Measurements from ENCODE around the gene CTNNA3.
"Not testable (repeated sequence)": the region's sequence is repeated elsewhere in the genome, so short reads cannot be mapped to it uniquely, and the experiment has no call there.

CTNNA3 gene

GRCh38 chr10:67602268-67602950 lies 93.6 kb downstream of the CTNNA3 start:
- DNase-seq (ENCODE audit: low read depth in 2 of 2): no peak

GRCh38 chr10:67599597-67599996 lies 96.4 kb downstream of the CTNNA3 start:
- no peak for DNase-seq (ENCODE audit: low read depth in 2 of 2)

GRCh38 chr10:67596641-67597040 lies 99.4 kb downstream of the CTNNA3 start:
- DNase-seq (ENCODE audit: low read depth in 2 of 2): no peak

- DNase-seq (ENCODE audit: low read depth in 2 of 2): no peak
Measured at GRCh38 chr10:67587771-67588170, 108.2 kb downstream of the CTNNA3 start.

GRCh38 chr10:67575532-67575931 lies 120.5 kb downstream of the CTNNA3 start:
- no peak for DNase-seq (ENCODE audit: low read depth in 2 of 2)

GRCh38 chr10:67573484-67573883 lies 122.5 kb downstream of the CTNNA3 start:
- no peak for DNase-seq (ENCODE audit: low read depth in 2 of 2)

GRCh38 chr10:67571503-67571902 lies 124.5 kb downstream of the CTNNA3 start:
- no peak for DNase-seq (ENCODE audit: low read depth in 2 of 2)

- not testable (repeated sequence) for DNase-seq (ENCODE audit: low read depth in 2 of 2)
Measured at GRCh38 chr10:67558311-67558710, 137.7 kb downstream of the CTNNA3 start.

- DNase-seq (ENCODE audit: low read depth in 2 of 2): no peak
Measured at GRCh38 chr10:67553254-67553653, 142.7 kb downstream of the CTNNA3 start.

GRCh38 chr10:67550838-67551402 lies 145.1 kb downstream of the CTNNA3 start:
- DNase-seq (ENCODE audit: low read depth in 2 of 2): no peak

- no peak for DNase-seq (ENCODE audit: low read depth in 2 of 2)
Measured at GRCh38 chr10:67550046-67550445, 145.9 kb downstream of the CTNNA3 start.

GRCh38 chr10:67549390-67549789 lies 146.6 kb downstream of the CTNNA3 start:
- DNase-seq (ENCODE audit: low read depth in 2 of 2): no peak

- DNase-seq (ENCODE audit: low read depth in 2 of 2): no peak
Measured at GRCh38 chr10:67541411-67541810, 154.6 kb downstream of the CTNNA3 start.

GRCh38 chr10:67539312-67539711 lies 156.7 kb downstream of the CTNNA3 start:
- DNase-seq (ENCODE audit: low read depth in 2 of 2): no peak

GRCh38 chr10:67537906-67538305 lies 158.1 kb downstream of the CTNNA3 start:
- no peak for DNase-seq (ENCODE audit: low read depth in 2 of 2)

GRCh38 chr10:67533376-67533775 lies 162.6 kb downstream of the CTNNA3 start:
- DNase-seq (ENCODE audit: low read depth in 2 of 2): no peak

GRCh38 chr10:67530990-67531389 lies 165.0 kb downstream of the CTNNA3 start:
- not testable (repeated sequence) for DNase-seq (ENCODE audit: low read depth in 2 of 2)

GRCh38 chr10:67527351-67527750 lies 168.6 kb downstream of the CTNNA3 start:
- DNase-seq (ENCODE audit: low read depth in 2 of 2): no peak

GRCh38 chr10:67521546-67521945 lies 174.4 kb downstream of the CTNNA3 start:
- DNase-seq (ENCODE audit: low read depth in 2 of 2): no peak

GRCh38 chr10:67520924-67521520 lies 175.0 kb downstream of the CTNNA3 start:
- no peak for DNase-seq (ENCODE audit: low read depth in 2 of 2)

GRCh38 chr10:67519434-67519833 lies 176.6 kb downstream of the CTNNA3 start:
- no peak for DNase-seq (ENCODE audit: low read depth in 2 of 2)

GRCh38 chr10:67518756-67519155 lies 177.2 kb downstream of the CTNNA3 start:
- no peak for DNase-seq (ENCODE audit: low read depth in 2 of 2)

GRCh38 chr10:67518043-67518442 lies 178.0 kb downstream of the CTNNA3 start:
- DNase-seq (ENCODE audit: low read depth in 2 of 2): no peak
